H1 (cell line): ENCODE results near the gene BTBD18. TPM values are rescaled to one million over a fixed set of nuclear protein-coding genes. Genes with fewer than 3 reads are reported as not detected.
"Not testable (repeated sequence)": the region's sequence is repeated elsewhere in the genome, so short reads cannot be mapped to it uniquely, and the experiment has no call there.

ENCODE experiments used
- CTCF ChIA-PET: fragments of 300-600 bp; sonication (Branson Sonifier 250); formaldehyde crosslinking; loops from one replicate; lab custom pipeline; 2021; ENCODE audit not compliant: partially characterized antibody; lab: Charles Lee
- POLR2A ChIA-PET: fragments of 300-600 bp; sonication (Branson Sonifier 250); formaldehyde crosslinking; loops from one replicate; lab custom pipeline; 2021; ENCODE audit warnings: inconsistent platforms; ENCODE audit not compliant: partially characterized antibody; lab: Charles Lee
- DNase-seq, 2 experiments: peaks; one replicate each; pipeline versions ENCODE4 v3.0.0 to v3.0.0-alpha.2; 2010 to 2022; ENCODE audit warnings: low spot score in 2 of 2, low read depth in 1 of 2, mixed read lengths in 1 of 2
- FAIRE-seq: peaks from 2 replicates; lab custom pipeline; 2011; peaks lifted over from hg19 to GRCh38; lab: Jason Lieb, UNC
- H2AFZ ChIP-seq: 2 replicates; pipeline ENCODE4 v1.8.1; 2012; ENCODE audit warnings: low read length, inconsistent platforms
- H2AK5ac ChIP-seq: 2 replicates; pipeline ENCODE4 v1.6.1; 2013; ENCODE audit warnings: low read depth, low read length
- H2BK120ac ChIP-seq: replicated peaks from 2 replicates; pipeline ENCODE3; 2013; ENCODE audit warnings: low read depth, low read length, inconsistent platforms
- H2BK12ac ChIP-seq: 2 replicates; pipeline ENCODE4 v1.6.1; 2013; ENCODE audit warnings: low read depth, low read length
- H2BK15ac ChIP-seq: 2 replicates; pipeline ENCODE4 v1.6.1; 2013; ENCODE audit warnings: low read length
- H2BK20ac ChIP-seq: 2 replicates; pipeline ENCODE4 v1.6.1; 2013; ENCODE audit warnings: low read length
- H2BK5ac ChIP-seq: 2 replicates; pipeline ENCODE4 v1.6.1; 2013; ENCODE audit warnings: low read depth, low read length
- H3K14ac ChIP-seq: 2 replicates; pipeline ENCODE4 v1.6.1; 2013; ENCODE audit warnings: inconsistent platforms; ENCODE audit not compliant: insufficient read length
- H3K18ac ChIP-seq: 2 replicates; pipeline ENCODE4 v1.6.1; 2013; ENCODE audit warnings: low read length; ENCODE audit errors: extremely low read depth
- H3K23ac ChIP-seq: 2 replicates; pipeline ENCODE4 v1.6.1; 2013; ENCODE audit warnings: inconsistent platforms; ENCODE audit not compliant: insufficient read length
- H3K23me2 ChIP-seq: 2 replicates; pipeline ENCODE4 v1.6.1; 2013; ENCODE audit warnings: low read depth, low read length
- H3K27ac ChIP-seq: 2 replicates; pipeline ENCODE4 v1.6.1; 2011; ENCODE audit warnings: low read depth, low read length, inconsistent platforms
- H3K27me3 ChIP-seq, 4 experiments: replicated peaks in 1 of 4; 1 replicate in 1 of 4; 2 replicates in 3 of 4; pipeline versions ENCODE4 v1.6.1 to v1.8.1; 2011 to 2013; ENCODE audit warnings: low read length in 3 of 4, mild to moderate bottlenecking in 3 of 4, inconsistent platforms in 2 of 4, mixed read lengths in 2 of 4, moderate library complexity in 1 of 4; ENCODE audit not compliant: control insufficient read depth in 3 of 4, insufficient read depth in 3 of 4; ENCODE audit errors: extremely low read depth in 1 of 4
- H3K36me3 ChIP-seq, 4 experiments: 2 replicates each; pipeline versions ENCODE4 v1.6.1 to v1.8.1; 2011 to 2013; ENCODE audit warnings: mild to moderate bottlenecking in 4 of 4, low read length in 3 of 4, moderate library complexity in 2 of 4, control low read depth in 1 of 4, inconsistent platforms in 1 of 4; ENCODE audit not compliant: insufficient read depth in 4 of 4, control insufficient read depth in 2 of 4
- H3K4ac ChIP-seq: replicated peaks from 2 replicates; pipeline ENCODE3; 2013; ENCODE audit warnings: low read length, low read depth, mixed read lengths, inconsistent platforms; ENCODE audit not compliant: insufficient read length
- H3K4me1 ChIP-seq, 4 experiments: replicated peaks in 1 of 4; 1 replicate in 1 of 4; 2 replicates in 3 of 4; pipeline versions ENCODE4 v1.6.1 to v1.8.1; 2011 to 2013; ENCODE audit warnings: low read length in 3 of 4, inconsistent platforms in 2 of 4, mixed read lengths in 1 of 4; ENCODE audit not compliant: insufficient read depth in 4 of 4, control insufficient read depth in 3 of 4
- H3K4me2 ChIP-seq, 2 experiments: 2 replicates each; pipeline versions ENCODE4 v1.6.1 to v1.8.1; 2011 to 2013; ENCODE audit warnings: low read depth in 2 of 2, low read length in 2 of 2, control low read depth in 1 of 2, inconsistent platforms in 1 of 2, mild to moderate bottlenecking in 1 of 2; ENCODE audit not compliant: insufficient read depth in 1 of 2
- H3K4me3 ChIP-seq, 4 experiments: fragments of 200-600, 300-600 bp in 1 of 4; sonication (generic), shearing (Covaris generic), sonication (Bioruptor Twin) in 1 of 4; 2 replicates each; pipeline versions ENCODE4 v1.5.1 to v1.8.1; 2011 to 2016; ENCODE audit warnings: low read length in 4 of 4, low read depth in 3 of 4, control low read depth in 2 of 4, inconsistent platforms in 2 of 4, mild to moderate bottlenecking in 2 of 4, mixed read lengths in 1 of 4, moderate library complexity in 1 of 4; ENCODE audit not compliant: insufficient read depth in 2 of 4; ENCODE audit errors: extremely low read depth in 1 of 4
- H3K56ac ChIP-seq: replicated peaks from 2 replicates; pipeline ENCODE3; 2013; ENCODE audit warnings: low read depth, mild to moderate bottlenecking, mixed read lengths, low read length, inconsistent platforms; ENCODE audit not compliant: insufficient read length
- H3K79me1 ChIP-seq: 2 replicates; pipeline ENCODE4 v1.6.1; 2013; ENCODE audit warnings: low read depth, low read length, control low read depth
- H3K79me2 ChIP-seq, 2 experiments: 2 replicates each; pipeline versions ENCODE4 v1.6.1 to v1.8.1; 2012 to 2013; ENCODE audit warnings: low read length in 2 of 2, mild to moderate bottlenecking in 2 of 2, inconsistent platforms in 1 of 2; ENCODE audit not compliant: insufficient read depth in 2 of 2, control insufficient read depth in 1 of 2
- H3K9ac ChIP-seq, 4 experiments: replicated peaks in 1 of 4; 1 replicate in 1 of 4; 2 replicates in 3 of 4; pipeline versions ENCODE4 v1.6.1 to v1.8.1; 2011 to 2013; ENCODE audit warnings: low read depth in 3 of 4, low read length in 3 of 4, control low read depth in 2 of 4, mild to moderate bottlenecking in 2 of 4, moderate library complexity in 2 of 4, inconsistent platforms in 1 of 4; ENCODE audit errors: extremely low read depth in 1 of 4
- H3K9me3 ChIP-seq, 2 experiments: 2 replicates each; pipeline versions ENCODE4 v1.6.1 to v1.8.1; 2012 to 2013; ENCODE audit warnings: mild to moderate bottlenecking in 2 of 2, moderate library complexity in 2 of 2, control low read depth in 1 of 2, inconsistent platforms in 1 of 2, low read depth in 1 of 2, low read length in 1 of 2, mixed read lengths in 1 of 2; ENCODE audit not compliant: insufficient read depth in 2 of 2
- H4K20me1 ChIP-seq, 2 experiments: replicated peaks in 1 of 2; 2 replicates each; pipeline versions ENCODE3 to v1.8.1; 2011 to 2013; ENCODE audit warnings: inconsistent platforms in 2 of 2, low read length in 2 of 2, mild to moderate bottlenecking in 1 of 2; ENCODE audit not compliant: insufficient read depth in 2 of 2, control insufficient read depth in 1 of 2
- H4K5ac ChIP-seq: 2 replicates; pipeline ENCODE4 v1.6.1; 2013; ENCODE audit warnings: low read length, low read depth, mixed read lengths, inconsistent platforms; ENCODE audit not compliant: insufficient read length
- H4K8ac ChIP-seq: 2 replicates; pipeline ENCODE4 v1.8.0; 2013; ENCODE audit warnings: mild to moderate bottlenecking, moderate library complexity, low read length, inconsistent platforms; ENCODE audit not compliant: insufficient read depth; ENCODE audit errors: extremely low read depth
- H4K91ac ChIP-seq: replicated peaks from 2 replicates; pipeline ENCODE3; 2013; ENCODE audit warnings: low read length, mixed read lengths, inconsistent platforms; ENCODE audit not compliant: insufficient read length
- ASH2L ChIP-seq: fragments of 200-600, 300-600 bp; sonication (generic); IDR thresholded peaks from one replicate; pipeline ENCODE4 v1.7.1; 2017; ENCODE audit warnings: low read length
- CBX5 ChIP-seq: fragments of 300-800, 300-1000 bp; sonication (generic); IDR thresholded peaks from 2 replicates; pipeline ENCODE4 v1.7.1; 2016; ENCODE audit warnings: antibody characterized with exemption, low read length, low read depth
- SAP30 ChIP-seq: fragments of 300-600 bp; sonication (generic); IDR thresholded peaks from 2 replicates; pipeline ENCODE4 v1.7.1; 2012; ENCODE audit warnings: low read length, moderate library complexity, mild to moderate bottlenecking, inconsistent platforms; ENCODE audit not compliant: insufficient read depth, insufficient replicate concordance
- WGBS, 2 experiments: shearing (Covaris generic) in 1 of 2; methylation state at CpG; one replicate each; pipeline versions ENCODE4 v1.1.6 to v1.1.7; 2013 to 2015; ENCODE audit warnings: low lambda C conversion rate in 2 of 2, mixed read lengths in 2 of 2, inconsistent platforms in 1 of 2, low coverage in 1 of 2, missing lambda C conversion rate in 1 of 2; ENCODE audit not compliant: insufficient replicate concordance in 2 of 2, insufficient coverage in 1 of 2, insufficient read length in 1 of 2; ENCODE audit errors: extremely low coverage in 1 of 2, missing lambda C conversion rate in 1 of 2; 5-methylcytosine and 5-hydroxymethylcytosine counted together
- polyA plus RNA-seq, 7 experiments: library from polyadenylated mRNA; depleted of rRNA in 3 of 7; stranded (reverse) in 5 of 7; unstranded in 2 of 7; fragments of >200 nt in 5 of 7; fragments of 200-250 nt in 2 of 7; gene quantifications; 1 replicate in 5 of 7; 2 replicates in 1 of 7; 4 replicates in 1 of 7; pipeline versions ENCODE4 v1.2.1 to v1.2.3, GENCODE V29; 2011 to 2013; ENCODE audit warnings: missing spikeins in 2 of 7, mixed read lengths in 2 of 7
- total RNA-seq: library from RNA; stranded (reverse); fragmentation: NEBNext Ultra II Directional; extraction: Animal tissue kit (Norgen Biotek cat#: 25700); gene quantifications from 2 replicates; pipeline ENCODE4 v1.2.1, GENCODE V29; 2021
- TF ChIP-seq, protein P1 (sequence below): IDR thresholded peaks from 2 replicates; pipeline ENCODE4 v1.6.1; 2012; ENCODE audit warnings: inconsistent platforms

Gene BTBD18
- total and polyA plus RNA-seq, 2 of the 8 experiments (the other 6 are each of a cell fraction or from before 2014, with no cell fraction given), result 0.03 TPM; not detected in 1

DNA sequence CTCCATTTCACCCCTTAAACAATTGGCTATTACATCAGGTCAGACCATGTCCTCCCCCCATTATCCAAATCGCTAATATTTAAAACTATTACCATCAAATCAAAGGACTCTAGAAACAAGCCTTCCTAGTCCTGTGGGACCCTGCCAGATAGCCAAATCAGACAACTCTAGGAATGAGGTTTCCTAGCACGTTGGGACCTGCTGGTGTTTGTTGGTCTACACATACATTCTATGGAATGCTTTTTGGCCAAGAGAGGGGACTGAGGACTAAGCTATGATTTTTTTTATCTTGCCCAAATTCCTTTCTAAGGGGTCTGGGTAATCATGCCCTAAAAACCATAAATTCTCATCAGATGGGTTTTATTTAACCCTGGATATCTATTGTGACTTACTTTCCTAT lies 24.4 kb downstream of the BTBD18 start (continued):
- TF ChIP-seq CBX5, result no peak
- no peak for TF ChIP-seq ASH2L
- TF ChIP-seq SAP30, result no peak
- TF ChIP-seq, protein P1, sequence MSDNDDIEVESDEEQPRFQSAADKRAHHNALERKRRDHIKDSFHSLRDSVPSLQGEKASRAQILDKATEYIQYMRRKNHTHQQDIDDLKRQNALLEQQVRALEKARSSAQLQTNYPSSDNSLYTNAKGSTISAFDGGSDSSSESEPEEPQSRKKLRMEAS, result no peak

DNA sequence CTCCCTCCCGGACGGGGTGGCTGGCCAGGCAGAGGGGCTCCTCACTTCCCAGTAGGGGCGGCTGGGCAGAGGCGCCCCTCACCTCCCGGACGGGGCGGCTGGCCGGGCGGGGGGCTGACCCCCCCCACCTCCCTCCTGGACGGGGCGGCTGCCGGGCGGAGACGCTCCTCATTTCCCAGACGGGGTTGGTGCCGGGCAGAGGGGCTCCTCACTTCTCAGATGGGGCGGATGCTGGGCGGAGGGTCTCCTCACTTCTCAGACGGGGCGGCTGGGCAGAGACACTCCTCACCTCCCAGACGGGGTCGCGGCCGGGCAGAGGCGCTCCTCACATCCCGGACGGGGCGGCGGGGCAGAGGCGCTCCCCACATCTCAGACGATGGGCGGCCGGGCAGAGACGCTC lies 34.9 kb downstream of the BTBD18 start:
- H3K27me3 ChIP-seq, H4K91ac ChIP-seq, H3K23me2 ChIP-seq, H3K14ac ChIP-seq, H2AK5ac ChIP-seq, FAIRE-seq, H3K9ac ChIP-seq, H2BK15ac ChIP-seq, H2BK5ac ChIP-seq, H3K18ac ChIP-seq, H3K79me1 ChIP-seq, H3K4me2 ChIP-seq, H3K4me1 ChIP-seq, H3K4me3 ChIP-seq, H3K56ac ChIP-seq, H2BK120ac ChIP-seq, H4K5ac ChIP-seq, H3K23ac ChIP-seq, H3K27ac ChIP-seq, H2AFZ ChIP-seq, H2BK12ac ChIP-seq, H3K4ac ChIP-seq, H3K9me3 ChIP-seq, H4K8ac ChIP-seq, H4K20me1 ChIP-seq, CTCF ChIA-PET, POLR2A ChIA-PET, DNase-seq, H2BK20ac ChIP-seq: not testable (repeated sequence)
- H3K79me2 ChIP-seq, result peaks cover 26 to 59% of the 10 kb centered on the region in 2 experiments
- peaks cover 0 to 20% (median 9%) of the 10 kb centered on the region in 4 experiments; a peak in 4 of 8 replicates for H3K36me3 ChIP-seq
- WGBS, 2 experiments, result 100% methylated on average over 6 of the region's 34 CpGs; no CpG with 5 or more reads in 1 of the 2 experiments
